Measurements from ENCODE around the gene ARNT2. TPM values are rescaled to one million over a fixed set of nuclear protein-coding genes. Genes with fewer than 3 reads are reported as not detected.

The ARNT2 gene
- total RNA-seq, 2 experiments from 2014 or later, result 0.34 TPM; not detected in 1

DNA sequence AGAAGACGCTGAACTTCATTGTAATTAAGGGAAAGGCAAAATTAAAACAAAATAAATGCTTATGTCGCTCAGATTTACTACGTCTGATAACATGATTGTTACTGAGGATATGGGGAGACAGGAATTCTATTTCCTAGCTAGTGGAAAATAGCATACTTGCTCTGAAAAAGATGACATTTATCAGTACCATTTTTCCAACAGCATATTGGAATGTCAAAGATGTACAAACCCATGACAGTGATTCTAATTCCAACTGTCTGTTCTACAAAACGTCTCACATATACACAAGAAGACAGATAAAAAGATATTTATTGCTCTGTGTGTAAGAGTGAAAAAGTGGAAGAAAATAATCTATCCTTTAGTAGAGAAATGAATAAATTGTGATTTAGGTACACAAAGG lies 197.1 kb downstream of the ARNT2 start:
- Mint-ChIP-seq H3K4me3 (no peak overlapping the region), H3K9me3 (no peaks in the 10 kb centered on the region), H3K4me1 (ENCODE audit: low read depth) (no peaks in the 10 kb centered on the region), H3K27me3 (peaks cover 9% of the 10 kb centered on the region), H3K27ac (no peak overlapping the region), H3K36me3 (ENCODE audit: low read depth) (no peaks in the 10 kb centered on the region)
- ATAC-seq (no peak), DNase-seq (no peak)
- ChIA-PET POLR2A (no interaction called here), CTCF (no interaction called here)
- intact Hi-C loops (cut with micrococcal nuclease), result no loop called here
- no peak for TF ChIP-seq CTCF (IDR thresholded peaks at IDR 0.05)

DNA sequence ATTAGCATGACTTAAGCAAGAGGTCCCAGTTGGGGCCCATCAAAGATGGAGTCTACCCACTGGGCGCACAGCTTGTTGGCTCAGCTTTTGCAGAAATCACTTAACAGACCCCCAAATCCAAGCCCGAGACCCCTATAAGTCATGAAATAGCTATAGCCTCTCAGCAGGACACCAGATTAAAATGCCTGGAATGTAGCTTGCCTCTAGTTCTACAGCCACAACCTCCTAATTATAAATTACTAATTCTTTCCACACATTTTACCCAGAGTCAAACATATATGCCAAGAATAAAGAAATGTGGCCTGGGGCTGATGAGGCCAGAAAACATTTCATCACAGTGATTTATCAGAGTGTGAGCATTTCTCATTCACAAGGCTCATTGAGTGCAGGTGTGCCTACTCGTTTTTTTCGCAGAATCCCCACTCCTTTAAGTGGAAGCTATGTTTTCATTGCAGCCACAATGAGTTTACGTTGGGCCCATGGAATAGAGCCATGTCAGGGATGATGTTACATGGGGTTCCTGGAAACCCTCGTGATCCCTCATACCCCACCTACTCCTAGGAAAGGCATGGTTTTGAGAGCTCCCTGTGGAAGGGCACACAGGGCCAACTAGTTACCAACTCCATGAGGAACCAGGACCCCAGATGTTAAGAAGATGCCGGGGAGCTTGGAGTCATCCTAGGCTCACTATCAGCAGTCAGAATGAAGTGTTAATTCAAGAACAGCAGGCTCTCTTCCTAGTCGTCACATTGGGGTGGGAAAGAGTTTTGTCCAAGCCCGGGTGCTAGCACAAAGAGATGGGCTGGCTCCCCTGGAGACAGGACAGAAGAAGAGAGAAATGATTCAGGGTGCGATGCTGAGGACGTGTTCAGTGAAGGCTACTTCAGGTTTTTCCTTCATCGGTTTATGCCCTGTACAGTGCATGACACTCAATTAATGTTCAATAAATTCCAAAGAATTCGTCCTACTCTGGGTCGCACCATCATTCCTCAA lies 200.7 kb downstream of the ARNT2 start:
- ATAC-seq (no peak), DNase-seq (no peak)
- H3K4me1 Mint-ChIP-seq (ENCODE audit: low read depth), result no peaks in the 10 kb centered on the region
- intact Hi-C loops (cut with micrococcal nuclease), result no loop called here
- CTCF ChIA-PET, result interaction anchor here (1.2 to 1.6 kb wide), 2 partner anchors 38 to 172 kb away, joined by 3 to 4 read pairs; no protein-coding TSS in a partner anchor
- no peaks in the 10 kb centered on the region for H3K36me3 Mint-ChIP-seq (ENCODE audit: low read depth)
- H3K27ac Mint-ChIP-seq, result no peak overlapping the region
- H3K4me3 Mint-ChIP-seq, result no peak overlapping the region
- TF ChIP-seq CTCF (IDR thresholded peaks at IDR 0.05), result no peak
- POLR2A ChIA-PET, result no interaction called here
- H3K27me3 Mint-ChIP-seq, result peaks cover 5% of the 10 kb centered on the region
- H3K9me3 Mint-ChIP-seq, result no peaks in the 10 kb centered on the region

DNA sequence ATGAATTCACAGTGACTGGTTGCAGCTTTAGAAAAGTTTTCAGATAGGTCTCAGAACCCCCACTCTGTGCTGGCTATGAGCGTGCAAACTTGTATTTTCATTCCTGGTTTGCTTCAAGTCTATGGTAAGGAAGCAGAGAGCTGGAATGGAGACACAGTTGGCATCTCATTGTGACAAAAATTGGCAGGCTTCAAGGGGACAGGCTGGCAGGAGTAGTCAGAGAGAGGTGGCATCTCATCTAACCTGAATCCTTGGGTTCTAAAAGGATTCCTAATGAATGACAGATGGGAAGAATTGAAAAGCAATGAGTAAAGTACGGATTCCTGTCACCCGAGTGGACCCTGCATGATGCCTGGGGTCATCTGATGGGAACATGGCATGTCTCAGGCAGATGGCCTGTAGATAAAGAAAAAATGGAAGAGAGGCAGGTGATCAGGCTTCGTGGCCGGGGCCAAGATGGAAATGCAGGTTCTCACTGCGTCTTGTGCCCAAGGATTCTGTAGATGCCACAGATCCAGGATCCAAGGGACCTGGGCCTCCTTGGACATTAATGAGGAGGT lies 201.5 kb downstream of the ARNT2 start:
- ChIA-PET CTCF (interaction anchor here (1.2 kb wide), 1 partner anchor 171 kb away, joined by 3 read pairs; no protein-coding TSS in a partner anchor), POLR2A (no interaction called here)
- H3K27ac Mint-ChIP-seq, result no peak overlapping the region
- ATAC-seq (no peak), DNase-seq (no peak)
- no peak overlapping the region for H3K4me3 Mint-ChIP-seq
- H3K9me3 Mint-ChIP-seq, result no peaks in the 10 kb centered on the region
- no peak for TF ChIP-seq CTCF (IDR thresholded peaks at IDR 0.05)
- H3K36me3 Mint-ChIP-seq (ENCODE audit: low read depth), result no peaks in the 10 kb centered on the region
- H3K27me3 Mint-ChIP-seq, result peaks cover 5% of the 10 kb centered on the region
- intact Hi-C loops (cut with micrococcal nuclease), result no loop called here
- H3K4me1 Mint-ChIP-seq (ENCODE audit: low read depth), result no peaks in the 10 kb centered on the region

- no peak for TF ChIP-seq CTCF (IDR thresholded peaks at IDR 0.05)
- Mint-ChIP-seq H3K4me3 (no peak overlapping the region), H3K4me1 (ENCODE audit: low read depth) (no peaks in the 10 kb centered on the region), H3K36me3 (ENCODE audit: low read depth) (no peaks in the 10 kb centered on the region), H3K27ac (no peak overlapping the region), H3K27me3 (peaks cover 5% of the 10 kb centered on the region), H3K9me3 (no peaks in the 10 kb centered on the region)
- ChIA-PET POLR2A (interaction anchor here (0.6 kb wide), 1 partner anchor 16 kb away, joined by 3 read pairs; no protein-coding TSS in a partner anchor), CTCF (no interaction called here)
- intact Hi-C loops (cut with micrococcal nuclease), result no loop called here
- DNase-seq (no peak), ATAC-seq (no peak)
These were observed 202.4 kb downstream of the ARNT2 start for GRCh38 chr15:80606511-80607071.

All from activated CD8-positive, alpha-beta T cell treated with anti-CD3 and anti-CD28 coated beads for 36 hours (primary cell).